SK-N-SH (cell line): ENCODE measurements around the gene PLCB1.

Source experiments
- CTCF ChIP-seq: fragments of 200-600 bp; sonication (generic); IDR thresholded peaks from 2 replicates; pipeline ENCODE4 v1.6.1; 2017; ENCODE audit warnings: antibody characterized with exemption, mild to moderate bottlenecking, moderate library complexity
- EP300 ChIP-seq, 2 experiments: IDR thresholded peaks; 2 replicates each; pipeline versions ENCODE4 v1.4.0 to v1.6.1; 2012; ENCODE audit warnings: borderline replicate concordance in 1 of 2, low read depth in 1 of 2, low read length in 1 of 2
- EZH2phosphoT487 ChIP-seq: fragments of 200-600 bp; sonication (generic); IDR thresholded peaks from 2 replicates; pipeline ENCODE4 v1.6.1; 2017; ENCODE audit warnings: low read depth, mixed run types, mild to moderate bottlenecking, antibody characterized with exemption, moderate library complexity, borderline replicate concordance
- FOXJ3 ChIP-seq: sonication (generic); formaldehyde crosslinking; IDR thresholded peaks from 2 replicates; pipeline ENCODE4 v1.5.1; 2020; ENCODE audit warnings: mild to moderate bottlenecking, missing genetic modification reagents
- FOXM1 ChIP-seq: IDR thresholded peaks from 2 replicates; pipeline ENCODE4 v1.4.0; 2012; ENCODE audit warnings: low read depth, mild to moderate bottlenecking
- GABPA ChIP-seq: IDR thresholded peaks from 2 replicates; pipeline ENCODE4 v1.4.0; 2012; ENCODE audit warnings: low read depth, mild to moderate bottlenecking
- GATA2 ChIP-seq: sonication (generic); formaldehyde crosslinking; IDR thresholded peaks from 2 replicates; pipeline ENCODE4 v1.5.0; 2020; ENCODE audit warnings: mild to moderate bottlenecking, missing genetic modification reagents
- MAX ChIP-seq: IDR thresholded peaks from 2 replicates; pipeline ENCODE4 v1.4.0; 2012; ENCODE audit warnings: low read depth
- MXI1 ChIP-seq: IDR thresholded peaks from 2 replicates; pipeline ENCODE4 v1.6.1; 2012; ENCODE audit warnings: mild to moderate bottlenecking, low read depth, low read length, improper control_type of control experiment
- REST ChIP-seq: IDR thresholded peaks from 2 replicates; pipeline ENCODE4 v1.6.1; 2012; ENCODE audit warnings: mild to moderate bottlenecking, low read depth, low read length, moderate library complexity
- SIN3A ChIP-seq: IDR thresholded peaks from 2 replicates; pipeline ENCODE4 v1.6.1; 2012; ENCODE audit warnings: low read depth, mild to moderate bottlenecking, low read length, moderate library complexity, borderline replicate concordance
- TAF1 ChIP-seq: IDR thresholded peaks from 2 replicates; pipeline ENCODE4 v1.6.1; 2012; ENCODE audit warnings: low read depth, mild to moderate bottlenecking, low read length, moderate library complexity, borderline replicate concordance
- USF2 ChIP-seq: fragments of 150-350 bp; IDR thresholded peaks from 2 replicates; pipeline ENCODE4 v1.6.1; 2017; ENCODE audit warnings: antibody characterized with exemption, low read length, low read depth, borderline replicate concordance
- YY1 ChIP-seq: IDR thresholded peaks from 2 replicates; pipeline ENCODE4 v1.4.0; 2012; ENCODE audit warnings: low read depth, mild to moderate bottlenecking

GRCh38 chr20:8133310-8133768 lies 1.3 kb downstream of the PLCB1 start:
- TF ChIP-seq SIN3A (no peak), MAX (no peak), TAF1 (no peak), CTCF (no peak), GABPA (no peak), EP300 (IDR thresholded peaks at IDR 0.05; ENCODE audit: borderline replicate concordance in 1 of 2, low read depth in 1 of 2, low read length in 1 of 2) (no peak), USF2 (no peak), MXI1 (no peak), EZH2phosphoT487 (no peak), GATA2 (no peak), REST (no peak), YY1 (no peak), FOXJ3 (CRISPR knock-in tag) (no peak), FOXM1 (no peak)
